GM21381 (cell line): ENCODE measurements around the gene CSTF3.
"Not testable (repeated sequence)": the region's sequence is repeated elsewhere in the genome, so short reads cannot be mapped to it uniquely, and the experiment has no call there.

Source experiments
- ATAC-seq: cut with Tn5 transposase; IDR thresholded peaks from one replicate; pipeline ENCODE4 v1.9.1; 2021; ENCODE audit warnings: mild to moderate bottlenecking, moderate library complexity; ENCODE audit not compliant: unreplicated experiment

CSTF3 gene

GRCh38 chr11:33162831-33163230, 1.6 kb upstream of the CSTF3 start:
- ATAC-seq: no peak

- ATAC-seq: no peak
These were observed 693 bp downstream of the CSTF3 start for GRCh38 chr11:33160587-33160986.

DNA sequence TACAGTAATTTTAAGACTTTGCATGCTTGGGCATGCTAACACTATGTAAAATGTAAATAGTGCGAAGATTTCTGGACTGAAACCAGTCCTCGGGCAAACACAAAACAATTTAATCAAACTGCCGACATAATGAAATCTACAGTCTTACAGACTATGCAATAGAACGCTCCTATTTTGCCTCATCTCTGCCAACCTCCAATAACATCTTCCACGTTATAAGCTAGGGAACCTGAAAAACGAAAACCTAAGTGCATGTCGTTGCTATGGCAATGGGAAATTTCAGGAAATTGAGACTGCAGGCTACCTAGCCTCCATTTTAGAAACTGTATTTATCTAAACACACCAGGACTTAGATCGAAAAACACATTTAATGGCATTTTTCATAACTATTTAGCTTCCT, 1.1 kb downstream of the CSTF3 start:
- no peak for ATAC-seq

DNA sequence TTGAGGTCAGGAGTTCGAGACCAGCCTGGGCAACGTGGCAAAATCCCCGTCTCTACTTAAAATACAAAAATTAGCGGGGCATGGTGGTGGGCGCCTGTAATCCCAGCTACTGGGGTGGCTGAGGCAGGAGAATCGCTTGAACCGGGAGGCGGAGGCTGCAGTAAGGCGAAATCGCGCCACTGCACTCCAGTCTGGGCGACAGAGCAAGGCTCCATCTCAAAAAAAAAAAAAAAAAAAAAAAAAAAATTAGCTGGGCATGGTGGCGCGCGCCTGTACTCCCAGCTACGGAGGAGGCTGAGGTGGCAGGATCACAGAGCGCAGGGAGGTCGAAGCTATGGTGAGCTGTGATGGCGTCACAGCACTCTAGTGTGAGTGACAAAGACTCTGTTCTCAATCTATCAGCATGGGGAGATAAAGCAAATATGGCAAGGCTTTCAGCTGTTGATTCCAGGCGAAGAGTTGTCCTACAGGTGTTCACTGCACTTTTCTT, 1.9 kb downstream of the CSTF3 start:
- ATAC-seq: not testable (repeated sequence)

- ATAC-seq: no peak
These were observed 2.5 kb downstream of the CSTF3 start for GRCh38 chr11:33158596-33159275.

DNA sequence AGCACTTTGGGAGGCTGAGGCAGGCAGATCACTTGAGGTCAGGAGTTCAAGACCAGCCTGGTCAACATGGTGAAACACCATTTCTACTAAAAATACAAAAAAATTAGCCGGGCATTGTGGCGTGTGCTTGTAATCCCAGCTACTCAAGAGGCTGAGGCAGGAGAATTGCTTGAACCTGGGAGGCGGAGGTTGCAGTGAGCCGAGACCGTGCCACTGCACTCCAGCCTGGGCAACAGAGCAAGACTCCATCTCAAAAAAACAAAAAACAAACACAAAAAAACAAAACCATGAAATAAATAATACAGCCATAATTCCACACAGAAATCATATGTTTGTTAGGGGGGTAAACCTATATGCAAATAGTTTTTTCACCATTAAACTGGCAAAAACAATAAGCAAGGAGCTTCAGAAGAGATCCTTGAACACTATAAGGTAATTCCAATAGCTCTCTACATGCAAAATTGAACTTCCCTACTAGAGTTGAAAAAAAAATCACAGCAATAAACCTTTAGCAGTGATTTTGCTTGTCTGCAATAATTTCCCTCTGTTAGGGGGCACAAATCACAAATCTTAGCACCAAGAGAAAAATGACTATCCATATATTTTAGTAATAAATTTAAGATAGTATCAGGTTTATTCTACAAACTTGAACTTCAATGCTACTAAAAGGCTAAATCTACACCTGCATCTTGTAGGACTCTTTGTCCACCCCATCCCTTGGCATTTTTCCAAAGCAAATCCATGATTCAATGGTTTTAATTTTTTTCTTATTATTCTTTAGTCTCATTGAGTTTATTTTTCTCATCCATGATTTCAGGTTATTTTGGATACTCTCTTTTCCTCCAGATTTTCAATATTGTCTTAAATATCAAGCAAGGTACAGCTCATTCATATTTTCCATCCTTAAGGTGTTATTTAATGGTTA, 3.9 kb downstream of the CSTF3 start:
- no peak for ATAC-seq

GRCh38 chr11:33151399-33151798, 9.9 kb downstream of the CSTF3 start:
- no peak for ATAC-seq

DNA sequence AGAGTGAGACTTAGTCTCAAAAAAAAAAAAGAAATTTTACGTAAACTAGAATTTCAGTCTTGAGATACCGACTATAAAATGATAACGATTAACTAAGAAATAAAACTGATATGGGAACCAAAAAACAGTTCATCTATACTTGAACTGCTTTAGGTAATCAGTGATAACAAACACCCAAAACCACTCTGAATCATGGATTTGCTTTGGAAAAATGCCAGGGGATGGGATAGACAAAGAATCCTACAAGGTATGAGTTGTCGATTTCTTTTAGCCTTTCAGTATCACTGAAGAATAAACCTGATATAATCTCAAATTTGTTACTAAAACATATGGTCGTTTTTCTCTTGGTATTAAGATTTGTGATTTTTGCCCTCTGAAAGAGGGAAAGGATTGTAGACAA, 13.7 kb downstream of the CSTF3 start:
- no peak for ATAC-seq

GRCh38 chr11:33135768-33136443, 25.4 kb downstream of the CSTF3 start:
- no peak for ATAC-seq

DNA sequence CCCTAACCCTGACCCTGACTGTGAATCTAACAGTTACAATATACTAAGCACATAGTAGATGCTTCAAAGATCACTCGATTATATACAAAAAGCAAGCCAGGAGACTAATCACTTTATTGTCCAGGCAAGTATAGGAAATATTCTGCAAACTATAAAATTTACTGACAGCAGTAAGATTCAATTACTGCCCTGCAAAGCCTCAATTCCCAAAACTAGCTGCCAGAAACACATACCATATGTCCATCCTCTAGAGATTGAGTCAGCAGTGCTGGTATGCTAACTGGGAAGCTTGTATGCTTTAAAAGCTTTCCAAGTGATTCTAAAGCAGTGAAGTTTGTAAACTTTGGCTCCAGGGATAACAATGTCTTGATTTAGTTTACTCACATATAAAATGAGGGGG, 26.1 kb downstream of the CSTF3 start:
- no peak for ATAC-seq

DNA sequence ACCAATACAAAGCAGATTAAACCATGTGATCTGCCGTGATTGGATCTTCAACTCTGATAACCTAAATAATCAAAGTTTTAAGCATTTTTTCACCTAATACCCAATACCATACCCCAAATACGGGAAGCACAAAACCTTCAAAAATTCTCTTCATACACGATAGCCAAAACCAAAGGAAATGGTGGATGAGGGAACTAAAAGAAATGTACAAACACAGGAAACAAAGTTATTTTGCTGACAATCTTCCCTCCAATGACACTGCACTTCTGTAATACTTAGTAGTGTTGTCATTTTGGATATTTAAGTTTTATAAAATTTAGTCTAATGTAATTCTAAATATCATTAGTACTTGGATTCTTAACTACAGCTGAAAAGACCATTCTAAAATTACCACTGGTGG, 27.0 kb downstream of the CSTF3 start:
- no peak for ATAC-seq

DNA sequence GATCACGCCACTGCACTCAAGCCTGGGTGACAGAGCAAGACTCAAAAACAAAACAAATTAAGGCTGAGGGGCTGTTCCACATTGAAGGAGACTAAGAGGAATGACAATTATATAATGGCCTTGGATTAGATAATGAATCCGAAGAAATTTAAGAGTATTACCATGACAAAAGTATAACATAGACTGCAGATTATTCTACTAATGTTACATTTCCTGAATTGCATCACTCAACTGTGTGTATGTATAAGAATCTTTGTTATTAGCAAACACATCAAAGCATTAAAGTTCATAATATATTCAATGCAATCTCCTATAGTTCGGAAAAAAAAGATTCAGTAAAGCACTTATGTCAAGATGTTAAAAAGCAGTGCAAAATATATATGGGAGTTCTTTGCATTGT, 27.5 kb downstream of the CSTF3 start:
- no peak for ATAC-seq

- no peak for ATAC-seq
These were observed 28.8 kb downstream of the CSTF3 start for GRCh38 chr11:33132510-33132909.

GRCh38 chr11:33128739-33129138, 32.5 kb downstream of the CSTF3 start:
- ATAC-seq: no peak

GRCh38 chr11:33125611-33126010, 35.7 kb downstream of the CSTF3 start:
- ATAC-seq: no peak

DNA sequence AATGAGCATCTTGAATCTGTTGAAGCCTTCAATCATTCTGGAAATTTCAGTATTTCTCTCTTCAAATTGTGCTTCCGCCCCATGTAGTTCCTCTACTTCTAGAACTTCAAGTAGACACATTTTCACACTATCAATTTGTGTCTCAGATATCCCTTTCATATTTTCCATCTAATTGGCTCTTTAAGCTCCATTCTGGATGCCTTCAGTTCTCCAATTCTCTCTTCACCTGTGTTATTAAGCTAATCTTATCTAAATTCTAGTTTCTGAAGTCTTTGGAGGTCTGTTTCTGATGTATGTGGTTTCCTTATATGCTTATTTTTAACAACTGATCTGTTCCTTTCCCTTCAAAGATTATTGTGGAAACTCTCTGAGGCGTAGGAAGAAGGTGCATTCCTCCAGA, 36.3 kb downstream of the CSTF3 start:
- no peak for ATAC-seq

DNA sequence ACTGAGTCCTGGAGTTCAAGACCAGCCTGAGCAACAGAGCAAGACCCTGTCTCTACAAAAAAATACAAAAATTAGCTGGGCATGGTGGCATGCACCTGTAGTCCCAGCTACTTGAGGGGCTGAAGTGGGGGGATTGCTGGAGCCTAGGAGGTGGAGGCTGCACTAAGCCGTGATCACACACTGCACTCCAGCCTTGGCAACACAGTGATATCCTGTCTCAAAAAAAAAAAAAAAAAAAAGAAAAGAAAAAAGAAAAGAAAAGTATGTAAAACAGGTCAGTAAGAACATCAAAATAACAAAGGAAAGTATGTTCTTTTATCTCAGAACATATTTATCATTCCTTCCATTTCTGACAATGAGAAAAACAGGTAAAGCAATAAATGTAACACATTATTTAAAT, 38.6 kb downstream of the CSTF3 start:
- ATAC-seq: not testable (repeated sequence)

DNA sequence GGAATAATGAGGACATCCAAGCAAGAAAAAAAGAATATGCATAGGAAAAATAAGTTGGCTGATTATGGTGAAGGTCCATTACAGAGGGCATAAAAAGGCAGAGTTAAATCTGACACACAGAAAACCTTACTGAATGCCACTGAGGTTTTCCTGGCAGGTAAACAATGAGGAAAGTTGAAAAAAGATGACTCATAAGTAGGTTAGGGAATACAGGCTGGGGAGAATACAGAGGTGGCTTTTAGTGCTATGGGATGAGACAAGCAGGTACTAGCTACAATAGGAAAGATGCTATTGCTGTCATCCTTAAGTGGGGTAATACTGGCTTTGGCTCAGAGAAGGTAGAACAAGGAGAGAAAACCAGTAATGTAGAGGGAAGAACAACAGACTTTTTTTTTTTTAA, 44.7 kb downstream of the CSTF3 start:
- no peak for ATAC-seq

GRCh38 chr11:33110083-33110482, 51.2 kb downstream of the CSTF3 start:
- no peak for ATAC-seq

DNA sequence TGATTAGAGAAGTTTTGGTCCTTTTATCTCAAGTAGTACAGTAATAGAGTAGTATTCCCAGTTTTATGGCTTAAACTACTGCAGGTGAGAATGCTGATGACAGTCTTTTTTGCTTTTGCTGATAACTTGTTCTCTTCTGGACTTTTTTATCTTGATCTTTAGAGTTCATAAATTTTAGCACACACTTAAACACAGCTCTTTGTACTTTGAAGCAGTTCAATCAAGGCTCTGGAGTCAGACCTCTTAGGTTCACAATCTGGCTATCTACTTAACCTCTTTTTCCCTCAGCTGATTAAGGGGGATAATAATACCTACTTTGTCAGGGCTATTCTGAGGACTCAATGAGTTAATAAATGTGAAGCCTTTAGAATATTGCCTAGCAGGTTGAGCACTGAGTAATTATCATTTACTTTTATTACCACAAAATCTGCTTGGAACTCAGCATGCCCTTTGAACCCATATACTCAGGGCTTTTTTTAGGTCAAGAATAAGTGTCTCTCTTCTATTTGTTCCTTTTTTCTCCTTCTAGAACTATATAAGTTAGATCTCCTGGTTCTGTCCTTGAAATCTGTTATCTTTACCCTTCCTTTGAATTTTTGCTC, 51.9 kb downstream of the CSTF3 start:
- no peak for ATAC-seq

DNA sequence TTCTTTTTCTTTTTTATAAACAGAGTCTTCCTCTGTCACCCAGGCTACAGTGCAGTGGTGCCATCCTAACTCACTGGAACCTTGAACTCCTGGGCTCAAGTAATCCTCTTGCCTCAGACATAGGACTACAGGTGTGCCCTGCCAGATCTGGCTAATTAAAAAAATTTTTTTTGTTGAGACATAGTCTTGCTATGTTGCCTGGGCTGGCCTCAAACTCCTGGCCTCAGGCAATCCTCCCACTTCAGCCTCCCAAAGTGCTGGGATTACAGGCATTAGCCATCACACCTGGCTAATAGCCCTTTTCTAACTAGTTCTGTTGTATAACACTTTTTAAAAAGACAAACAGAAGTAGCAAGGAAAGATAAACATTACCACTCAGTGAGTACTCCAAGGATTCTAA, 57.4 kb downstream of the CSTF3 start:
- ATAC-seq: no peak
